ENCODE data around the gene KRT6A. TPM values are rescaled to one million over a fixed set of nuclear protein-coding genes. Genes with fewer than 3 reads are reported as not detected.
"Not testable (repeated sequence)": the region's sequence is repeated elsewhere in the genome, so short reads cannot be mapped to it uniquely, and the experiment has no call there.

KRT6A gene
- total RNA-seq, 4 donors from 2014 or later = not detected

- TF ChIP-seq CTCF (IDR thresholded peaks at IDR 0.05 in 4 of 5, conservative IDR thresholded peaks at IDR 0.05 in 1 of 5) (no peak), POLR2A (IDR thresholded peaks at IDR 0.05) (no peak)
- in situ Hi-C loops (cut with MboI; ENCODE audit: low sequenced_read_pairs in 4 of 4) = no loop called here
- no peak for ATAC-seq
These were observed 9.8 kb upstream of the KRT6A start for GRCh38 chr12:52502877-52503276.

GRCh38 chr12:52501490-52501889, 8.4 kb upstream of the KRT6A start:
- ATAC-seq = no peak
- Histone ChIP-seq H3K36me3 (no peaks in the 10 kb centered on the region), H3K27me3 (peaks cover 0 to 3% (median 0%) of the 10 kb centered on the region in 3 donors), H3K4me1 (no peaks in the 10 kb centered on the region), H3K9me3 (no peaks in the 10 kb centered on the region), H3K27ac (no peak overlapping the region), H3K4me3 (no peak overlapping the region)
- DNase-seq = no peak
- intact Hi-C loops (cut with DNase I; ENCODE audit: low total_unique reads) (no loop called here), in situ Hi-C loops (cut with MboI; ENCODE audit: low sequenced_read_pairs in 4 of 4) (no loop called here)
- TF ChIP-seq POLR2A (IDR thresholded peaks at IDR 0.05) (no peak), CTCF (IDR thresholded peaks at IDR 0.05 in 4 of 5, conservative IDR thresholded peaks at IDR 0.05 in 1 of 5) (no peak)

More at GRCh38 chr12:52502877-52503276, 9.8 kb upstream of the KRT6A start:
- no peaks in the 10 kb centered on the region for H3K9me3 ChIP-seq
- H3K4me3 ChIP-seq = no peak overlapping the region
- no peak for DNase-seq
- no peak overlapping the region for H3K27ac ChIP-seq
- H3K4me1 ChIP-seq = no peaks in the 10 kb centered on the region
- intact Hi-C loops (cut with DNase I; ENCODE audit: low total_unique reads) = no loop called here
- no peaks in the 10 kb centered on the region for H3K36me3 ChIP-seq
- H3K27me3 ChIP-seq = peaks cover 0 to under 1% (median 0%) of the 10 kb centered on the region in 3 donors

GRCh38 chr12:52500574-52500973, 7.5 kb upstream of the KRT6A start:
- H3K4me1 ChIP-seq; H3K9me3 ChIP-seq; H3K4me3 ChIP-seq; H3K27ac ChIP-seq; H3K27me3 ChIP-seq; in situ Hi-C loops (cut with MboI; ENCODE audit: low sequenced_read_pairs in 4 of 4); ATAC-seq; DNase-seq; intact Hi-C loops (cut with DNase I; ENCODE audit: low total_unique reads); H3K36me3 ChIP-seq: not testable (repeated sequence)

GRCh38 chr12:52499806-52500560, 6.9 kb upstream of the KRT6A start:
- DNase-seq (no peak), ATAC-seq (no peak)
- H3K4me1 ChIP-seq = no peaks in the 10 kb centered on the region
- H3K9me3 ChIP-seq = no peaks in the 10 kb centered on the region
- H3K27ac ChIP-seq = no peak overlapping the region
- peaks cover 0 to 3% (median 0%) of the 10 kb centered on the region in 3 donors for H3K27me3 ChIP-seq
- intact Hi-C loops (cut with DNase I; ENCODE audit: low total_unique reads) (no loop called here), in situ Hi-C loops (cut with MboI; ENCODE audit: low sequenced_read_pairs in 4 of 4) (no loop called here)
- no peak for TF ChIP-seq CTCF (IDR thresholded peaks at IDR 0.05 in 4 of 5, conservative IDR thresholded peaks at IDR 0.05 in 1 of 5)
- TF ChIP-seq POLR2A (IDR thresholded peaks at IDR 0.05) = no peak
- no peak overlapping the region for H3K4me3 ChIP-seq
- H3K36me3 ChIP-seq = no peaks in the 10 kb centered on the region

- in situ Hi-C loops (cut with MboI; ENCODE audit: low sequenced_read_pairs in 4 of 4) = no loop called here
- DNase-seq (no peak), ATAC-seq (no peak)
- no peak overlapping the region for H3K4me3 ChIP-seq
- H3K27me3 ChIP-seq = peaks cover 0 to 3% (median 0%) of the 10 kb centered on the region in 3 donors
- intact Hi-C loops (cut with DNase I; ENCODE audit: low total_unique reads) = no loop called here
- H3K9me3 ChIP-seq = no peaks in the 10 kb centered on the region
- H3K36me3 ChIP-seq = no peaks in the 10 kb centered on the region
- no peak for TF ChIP-seq CTCF (IDR thresholded peaks at IDR 0.05 in 4 of 5, conservative IDR thresholded peaks at IDR 0.05 in 1 of 5)
- no peak for TF ChIP-seq POLR2A (IDR thresholded peaks at IDR 0.05)
- H3K27ac ChIP-seq = no peak overlapping the region
- H3K4me1 ChIP-seq = no peaks in the 10 kb centered on the region
These were observed 5.9 kb upstream of the KRT6A start for GRCh38 chr12:52498946-52499345.

Measured in gastrocnemius medialis (tissue), 4 donors.